Measurements from ENCODE around the gene IL1R2. TPM values are rescaled to one million over a fixed set of nuclear protein-coding genes. Genes with fewer than 3 reads are reported as not detected.

Gene IL1R2
- total RNA-seq, 4 donors from 2014 or later: 2.9 to 8.2 (median 4.9) TPM

GRCh38 chr2:101969723-101970122, 22.0 kb upstream of the IL1R2 start:
- DNase-seq: no peak
- H3K27me3 ChIP-seq: no peaks in the 10 kb centered on the region
- no peak overlapping the region for H3K4me3 ChIP-seq
- H3K27ac ChIP-seq: no peak overlapping the region
- no peaks in the 10 kb centered on the region for H3K36me3 ChIP-seq
- intact Hi-C loops (cut with DNase I; ENCODE audit: low total_unique reads): no loop called here
- TF ChIP-seq, protein P1, sequence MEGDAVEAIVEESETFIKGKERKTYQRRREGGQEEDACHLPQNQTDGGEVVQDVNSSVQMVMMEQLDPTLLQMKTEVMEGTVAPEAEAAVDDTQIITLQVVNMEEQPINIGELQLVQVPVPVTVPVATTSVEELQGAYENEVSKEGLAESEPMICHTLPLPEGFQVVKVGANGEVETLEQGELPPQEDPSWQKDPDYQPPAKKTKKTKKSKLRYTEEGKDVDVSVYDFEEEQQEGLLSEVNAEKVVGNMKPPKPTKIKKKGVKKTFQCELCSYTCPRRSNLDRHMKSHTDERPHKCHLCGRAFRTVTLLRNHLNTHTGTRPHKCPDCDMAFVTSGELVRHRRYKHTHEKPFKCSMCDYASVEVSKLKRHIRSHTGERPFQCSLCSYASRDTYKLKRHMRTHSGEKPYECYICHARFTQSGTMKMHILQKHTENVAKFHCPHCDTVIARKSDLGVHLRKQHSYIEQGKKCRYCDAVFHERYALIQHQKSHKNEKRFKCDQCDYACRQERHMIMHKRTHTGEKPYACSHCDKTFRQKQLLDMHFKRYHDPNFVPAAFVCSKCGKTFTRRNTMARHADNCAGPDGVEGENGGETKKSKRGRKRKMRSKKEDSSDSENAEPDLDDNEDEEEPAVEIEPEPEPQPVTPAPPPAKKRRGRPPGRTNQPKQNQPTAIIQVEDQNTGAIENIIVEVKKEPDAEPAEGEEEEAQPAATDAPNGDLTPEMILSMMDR (IDR thresholded peaks at IDR 0.05): no peak
- TF ChIP-seq POLR2A (IDR thresholded peaks at IDR 0.05): no peak
- no peaks in the 10 kb centered on the region for H3K9me3 ChIP-seq
- no peaks in the 10 kb centered on the region for H3K4me1 ChIP-seq

DNA sequence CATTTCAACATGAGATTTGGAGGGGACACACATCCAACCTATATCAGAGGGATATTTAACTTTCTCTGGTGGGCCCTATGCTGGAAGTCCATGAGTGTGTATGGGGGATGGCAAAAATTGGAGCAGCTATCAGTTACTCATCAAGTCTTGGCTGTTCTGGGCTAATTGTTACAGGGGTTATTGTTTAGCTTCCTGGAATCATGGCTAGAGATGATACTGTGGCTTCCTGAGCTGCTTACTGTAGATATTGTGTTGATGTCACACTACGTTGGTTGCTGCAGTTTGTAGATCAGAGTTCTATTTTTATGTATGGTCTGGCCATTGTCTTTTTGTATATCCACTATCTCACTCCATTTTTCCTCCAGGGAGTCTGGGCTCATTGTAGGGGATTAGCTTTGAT, 20.9 kb upstream of the IL1R2 start:
- H3K4me1 ChIP-seq: no peaks in the 10 kb centered on the region
- H3K27me3 ChIP-seq: no peaks in the 10 kb centered on the region
- no peak overlapping the region for H3K27ac ChIP-seq
- intact Hi-C loops (cut with DNase I; ENCODE audit: low total_unique reads): no loop called here
- no peaks in the 10 kb centered on the region for H3K9me3 ChIP-seq
- no peak overlapping the region for H3K4me3 ChIP-seq
- no peaks in the 10 kb centered on the region for H3K36me3 ChIP-seq
- no peak for DNase-seq
- TF ChIP-seq, protein P1 (IDR thresholded peaks at IDR 0.05): no peak
- TF ChIP-seq POLR2A (IDR thresholded peaks at IDR 0.05): no peak

GRCh38 chr2:101971836-101972235, 19.9 kb upstream of the IL1R2 start:
- Histone ChIP-seq H3K36me3 (no peaks in the 10 kb centered on the region), H3K4me3 (no peak overlapping the region), H3K27ac (no peak overlapping the region), H3K4me1 (no peaks in the 10 kb centered on the region), H3K9me3 (no peaks in the 10 kb centered on the region), H3K27me3 (no peaks in the 10 kb centered on the region)
- TF ChIP-seq POLR2A (IDR thresholded peaks at IDR 0.05): no peak
- TF ChIP-seq, protein P1 (IDR thresholded peaks at IDR 0.05): no peak
- intact Hi-C loops (cut with DNase I; ENCODE audit: low total_unique reads): no loop called here
- no peak for DNase-seq

GRCh38 chr2:101972621-101973434, 18.9 kb upstream of the IL1R2 start:
- H3K4me1 ChIP-seq: no peaks in the 10 kb centered on the region
- H3K4me3 ChIP-seq: no peak overlapping the region
- no peaks in the 10 kb centered on the region for H3K36me3 ChIP-seq
- no peak for TF ChIP-seq POLR2A (IDR thresholded peaks at IDR 0.05)
- TF ChIP-seq, protein P1 (IDR thresholded peaks at IDR 0.05): no peak
- intact Hi-C loops (cut with DNase I; ENCODE audit: low total_unique reads): no loop called here
- no peaks in the 10 kb centered on the region for H3K27me3 ChIP-seq
- no peaks in the 10 kb centered on the region for H3K9me3 ChIP-seq
- no peak overlapping the region for H3K27ac ChIP-seq
- DNase-seq: no peak

DNA sequence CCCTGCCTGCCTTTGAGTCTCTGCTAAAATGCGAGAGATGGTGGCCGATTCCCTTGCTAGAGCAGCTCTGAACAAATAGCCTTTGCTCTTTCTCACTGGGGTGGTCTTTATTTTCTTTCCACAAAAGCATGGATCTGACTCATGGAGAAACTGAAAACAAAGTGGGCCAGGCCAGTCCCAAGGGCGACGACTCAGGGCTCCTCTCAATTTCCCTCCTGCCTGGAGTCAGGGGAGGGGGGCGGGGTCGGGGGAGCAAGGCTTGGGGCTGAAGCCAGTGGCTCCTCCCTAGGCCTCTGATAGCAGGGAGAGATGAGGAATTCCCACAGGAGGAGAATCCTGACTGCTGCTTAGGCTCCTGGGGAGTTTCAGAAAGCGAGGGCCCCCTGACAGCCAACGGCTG, 17.1 kb upstream of the IL1R2 start:
- Histone ChIP-seq H3K4me3 (no peak overlapping the region), H3K27me3 (no peaks in the 10 kb centered on the region), H3K4me1 (no peaks in the 10 kb centered on the region), H3K36me3 (no peaks in the 10 kb centered on the region), H3K27ac (no peak overlapping the region), H3K9me3 (no peaks in the 10 kb centered on the region)
- intact Hi-C loops (cut with DNase I; ENCODE audit: low total_unique reads): no loop called here
- TF ChIP-seq, protein P1 (IDR thresholded peaks at IDR 0.05): no peak
- no peak for TF ChIP-seq POLR2A (IDR thresholded peaks at IDR 0.05)
- peak in 1 of 2 donors; percentile 38 for DNase-seq
